Spleen (tissue), 7 donors: ENCODE data around the gene MAP1LC3B2.

ENCODE experiments used
- POLR2A ChIP-seq, 3 donors: fragments of 450-650 bp; IDR thresholded peaks; one replicate each; pipeline ENCODE4 v1.5.1; 2017; ENCODE audit warnings: antibody characterized with exemption in 3 of 3, mild to moderate bottlenecking in 1 of 3
- POLR2AphosphoS5 ChIP-seq, 3 donors: sonication (generic); formaldehyde crosslinking; IDR thresholded peaks; one replicate each; pipeline ENCODE4 v1.5.1; 2017; ENCODE audit warnings: antibody characterized with exemption in 3 of 3
- TF ChIP-seq, protein P1 (sequence below), 11 experiments: fragments of 200-600 bp in 7 of 11; fragments of 450-650 bp in 4 of 11; sonication (generic) in 4 of 11; IDR thresholded peaks in 8 of 11; conservative IDR thresholded peaks in 3 of 11; 1 replicate in 7 of 11; 2 replicates in 4 of 11; pipeline versions ENCODE4 v1.4.0 to v1.8.0; 2016 to 2021; ENCODE audit warnings: antibody characterized with exemption in 11 of 11, inconsistent platforms in 4 of 11, mild to moderate bottlenecking in 1 of 11
- donor health status: DM: no; HTN: no; CAD: no; lungs with moderate emphysema.
- donor health status: DM: no; HTN: no; CAD: no.
- donor health status: DM: no; HTN: no; CAD: no.

DNA sequence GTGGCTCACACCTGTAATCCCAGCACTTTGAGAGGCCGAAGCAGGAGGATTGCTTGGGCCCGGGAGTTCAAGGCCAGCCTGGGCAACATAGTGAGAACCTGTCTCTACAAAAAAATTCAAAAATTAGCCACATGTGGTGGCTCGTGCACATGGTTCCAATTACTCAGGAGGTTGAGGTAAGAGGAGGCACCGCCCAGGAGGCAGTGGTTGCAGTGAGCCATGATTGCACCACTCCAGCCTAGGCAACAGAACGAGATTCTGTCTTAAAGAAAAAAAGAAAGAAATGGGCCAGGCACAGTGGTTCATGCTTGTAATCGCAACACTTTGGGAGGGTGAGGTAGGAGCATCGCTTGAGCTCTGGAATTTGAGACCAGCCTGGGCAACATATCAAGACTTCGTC is 33.5 kb downstream of the MAP1LC3B2 start:
- TF ChIP-seq, protein P1, sequence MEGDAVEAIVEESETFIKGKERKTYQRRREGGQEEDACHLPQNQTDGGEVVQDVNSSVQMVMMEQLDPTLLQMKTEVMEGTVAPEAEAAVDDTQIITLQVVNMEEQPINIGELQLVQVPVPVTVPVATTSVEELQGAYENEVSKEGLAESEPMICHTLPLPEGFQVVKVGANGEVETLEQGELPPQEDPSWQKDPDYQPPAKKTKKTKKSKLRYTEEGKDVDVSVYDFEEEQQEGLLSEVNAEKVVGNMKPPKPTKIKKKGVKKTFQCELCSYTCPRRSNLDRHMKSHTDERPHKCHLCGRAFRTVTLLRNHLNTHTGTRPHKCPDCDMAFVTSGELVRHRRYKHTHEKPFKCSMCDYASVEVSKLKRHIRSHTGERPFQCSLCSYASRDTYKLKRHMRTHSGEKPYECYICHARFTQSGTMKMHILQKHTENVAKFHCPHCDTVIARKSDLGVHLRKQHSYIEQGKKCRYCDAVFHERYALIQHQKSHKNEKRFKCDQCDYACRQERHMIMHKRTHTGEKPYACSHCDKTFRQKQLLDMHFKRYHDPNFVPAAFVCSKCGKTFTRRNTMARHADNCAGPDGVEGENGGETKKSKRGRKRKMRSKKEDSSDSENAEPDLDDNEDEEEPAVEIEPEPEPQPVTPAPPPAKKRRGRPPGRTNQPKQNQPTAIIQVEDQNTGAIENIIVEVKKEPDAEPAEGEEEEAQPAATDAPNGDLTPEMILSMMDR (IDR thresholded peaks at IDR 0.05 in 8 of 11, conservative IDR thresholded peaks at IDR 0.05 in 3 of 11), result peak in 1 of 11 experiments; percentile 11
- TF ChIP-seq POLR2A (IDR thresholded peaks at IDR 0.05) (no peak), POLR2AphosphoS5 (IDR thresholded peaks at IDR 0.05) (no peak)
